Activated CD4-positive, alpha-beta memory T cell treated with anti-CD3 and anti-CD28 coated beads for 36 hours (primary cell): Measurements from ENCODE around the gene ITGA11. TPM values are rescaled to one million over a fixed set of nuclear protein-coding genes. Genes with fewer than 3 reads are reported as not detected.

Experiments used
- CTCF ChIA-PET: fragments of 350-600 bp; sonication (Branson Sonifier 250); formaldehyde crosslinking; loops from one replicate; lab custom pipeline; 2021; ENCODE audit warnings: antibody characterized with exemption, inconsistent platforms; lab: Charles Lee
- POLR2A ChIA-PET: fragments of 350-600 bp; sonication (Branson Sonifier 250); formaldehyde crosslinking; loops from one replicate; lab custom pipeline; 2021; ENCODE audit warnings: antibody characterized with exemption; lab: Charles Lee
- DNase-seq: peaks from one replicate; pipeline ENCODE4 v3.0.0-alpha.2; 2020
- H3K27ac Mint-ChIP-seq: one replicate; pipeline ENCODE4 v1.8.0; 2021; ENCODE audit warnings: mixed read lengths
- H3K27me3 Mint-ChIP-seq: one replicate; pipeline ENCODE4 v1.8.0; 2021; ENCODE audit warnings: mixed read lengths
- H3K36me3 Mint-ChIP-seq: one replicate; pipeline ENCODE4 v1.8.0; 2021; ENCODE audit warnings: mixed read lengths
- H3K4me1 Mint-ChIP-seq: one replicate; pipeline ENCODE4 v1.8.0; 2021; ENCODE audit warnings: low read depth, mixed read lengths
- H3K4me3 Mint-ChIP-seq: one replicate; pipeline ENCODE4 v1.8.0; 2021; ENCODE audit warnings: mild to moderate bottlenecking, mixed read lengths
- H3K9me3 Mint-ChIP-seq: one replicate; pipeline ENCODE4 v1.8.0; 2021; ENCODE audit warnings: mixed read lengths
- intact Hi-C: fragments of 100-400 bp; cut with micrococcal nuclease; formaldehyde crosslinking; loops from one replicate; pipeline ENCODE4 v1.15.1; 2023
- total RNA-seq, 2 experiments: library from RNA; stranded (reverse); gene quantifications; one replicate each; pipeline ENCODE4 v1.2.3, GENCODE V29; 2021

The ITGA11 gene
- total RNA-seq, 2 experiments from 2014 or later, result 0.56 to 0.59 TPM

GRCh38 chr15:68277131-68277602, 154.8 kb downstream of the ITGA11 start:
- POLR2A ChIA-PET, result interaction anchor here (1.2 to 4.4 kb wide), 7 partner anchors 15 to 223 kb away, joined by 4 to 36 read pairs (median 6); partner anchors contain the start of genes CLN6 and PIAS1
- peaks cover 18% of the 10 kb centered on the region for H3K36me3 Mint-ChIP-seq
- peak overlapping the region; percentile 97 for H3K27ac Mint-ChIP-seq
- peaks cover 47% of the 10 kb centered on the region for H3K4me1 Mint-ChIP-seq
- no peaks in the 10 kb centered on the region for H3K27me3 Mint-ChIP-seq
- peak overlapping the region; percentile 90 for H3K4me3 Mint-ChIP-seq
- CTCF ChIA-PET, result interaction anchor here (0.7 to 3.3 kb wide), 8 partner anchors 12 to 316 kb away, joined by 3 to 13 read pairs (median 4); partner anchors contain the start of gene CLN6
- H3K9me3 Mint-ChIP-seq, result no peaks in the 10 kb centered on the region
- no peak for DNase-seq
- intact Hi-C loops, result loop anchor here (1.0 to 5.0 kb wide), 4 partner anchors 20 to 540 kb away; partner anchors contain the start of genes CLN6 and PIAS1

- POLR2A ChIA-PET, result interaction anchor here (1.2 to 4.4 kb wide), 6 partner anchors 15 to 222 kb away, joined by 4 to 36 read pairs (median 8); partner anchors contain the start of genes CLN6 and PIAS1
- no peaks in the 10 kb centered on the region for H3K27me3 Mint-ChIP-seq
These were observed 155.3 kb downstream of the ITGA11 start for GRCh38 chr15:68276668-68277067.

GRCh38 chr15:68275165-68275746, 156.7 kb downstream of the ITGA11 start:
- DNase-seq, result no peak
- Mint-ChIP-seq H3K4me1 (peaks cover 28% of the 10 kb centered on the region), H3K9me3 (no peaks in the 10 kb centered on the region), H3K4me3 (no peak overlapping the region), H3K36me3 (peaks cover 14% of the 10 kb centered on the region), H3K27me3 (no peaks in the 10 kb centered on the region), H3K27ac (no peak overlapping the region)
- intact Hi-C loops, result loop anchor here (5.0 kb wide), 1 partner anchor 542 kb away; no protein-coding TSS in a partner anchor
- ChIA-PET CTCF (interaction anchor here (0.9 to 1.5 kb wide), 2 partner anchors 22 to 31 kb away, joined by 4 to 6 read pairs; no protein-coding TSS in a partner anchor), POLR2A (no interaction called here)

More at GRCh38 chr15:68276668-68277067, 155.3 kb downstream of the ITGA11 start:
- CTCF ChIA-PET, result interaction anchor here (1.4 to 3.3 kb wide), 2 partner anchors 24 to 105 kb away, joined by 5 to 13 read pairs; no protein-coding TSS in a partner anchor
- H3K4me1 Mint-ChIP-seq, result peaks cover 42% of the 10 kb centered on the region
- intact Hi-C loops, result loop anchor here (1.0 to 5.0 kb wide), 4 partner anchors 19 to 541 kb away; partner anchors contain the start of genes CLN6 and PIAS1
- H3K4me3 Mint-ChIP-seq, result peak overlapping the region; percentile 90
- peaks cover 16% of the 10 kb centered on the region for H3K36me3 Mint-ChIP-seq
- DNase-seq, result no peak
- H3K27ac Mint-ChIP-seq, result peak overlapping the region; percentile 97
- no peaks in the 10 kb centered on the region for H3K9me3 Mint-ChIP-seq

GRCh38 chr15:68274201-68274848, 157.6 kb downstream of the ITGA11 start:
- no peak overlapping the region for H3K27ac Mint-ChIP-seq
- H3K36me3 Mint-ChIP-seq, result peaks cover 8% of the 10 kb centered on the region
- ChIA-PET CTCF (interaction anchor here (2.0 kb wide), 1 partner anchor 21 kb away, joined by 6 read pairs; no protein-coding TSS in a partner anchor), POLR2A (no interaction called here)
- DNase-seq, result no peak
- H3K27me3 Mint-ChIP-seq, result no peaks in the 10 kb centered on the region
- H3K4me3 Mint-ChIP-seq, result no peak overlapping the region
- intact Hi-C loops, result no loop called here
- no peaks in the 10 kb centered on the region for H3K9me3 Mint-ChIP-seq
- peaks cover 19% of the 10 kb centered on the region for H3K4me1 Mint-ChIP-seq

GRCh38 chr15:68272721-68273271, 159.2 kb downstream of the ITGA11 start:
- POLR2A ChIA-PET, result no interaction called here
- Mint-ChIP-seq H3K4me1 (peaks cover 15% of the 10 kb centered on the region), H3K27ac (no peak overlapping the region), H3K9me3 (no peaks in the 10 kb centered on the region), H3K36me3 (no peaks in the 10 kb centered on the region), H3K4me3 (no peak overlapping the region), H3K27me3 (peaks cover 1% of the 10 kb centered on the region)
- CTCF ChIA-PET, result interaction anchor here (0.5 to 2.0 kb wide), 2 partner anchors 20 to 24 kb away, joined by 5 to 6 read pairs; no protein-coding TSS in a partner anchor
- no peak for DNase-seq
- intact Hi-C loops, result no loop called here

GRCh38 chr15:68271854-68272471, 160.0 kb downstream of the ITGA11 start:
- ChIA-PET POLR2A (no interaction called here), CTCF (interaction anchor here (1.4 kb wide), 1 partner anchor 35 kb away, joined by 3 read pairs; no protein-coding TSS in a partner anchor)
- no peak overlapping the region for H3K27ac Mint-ChIP-seq
- intact Hi-C loops, result no loop called here
- H3K4me1 Mint-ChIP-seq, result peaks cover 12% of the 10 kb centered on the region
- no peaks in the 10 kb centered on the region for H3K36me3 Mint-ChIP-seq
- no peaks in the 10 kb centered on the region for H3K9me3 Mint-ChIP-seq
- no peak overlapping the region for H3K4me3 Mint-ChIP-seq
- H3K27me3 Mint-ChIP-seq, result peaks cover 1% of the 10 kb centered on the region
- DNase-seq, result no peak

GRCh38 chr15:68268405-68268804, 163.6 kb downstream of the ITGA11 start:
- H3K27me3 Mint-ChIP-seq, result peaks cover 14% of the 10 kb centered on the region
- intact Hi-C loops, result no loop called here
- no peak overlapping the region for H3K4me3 Mint-ChIP-seq
- H3K4me1 Mint-ChIP-seq, result no peaks in the 10 kb centered on the region
- H3K9me3 Mint-ChIP-seq, result no peaks in the 10 kb centered on the region
- POLR2A ChIA-PET, result no interaction called here
- no peak for DNase-seq
- CTCF ChIA-PET, result no interaction called here
- no peaks in the 10 kb centered on the region for H3K36me3 Mint-ChIP-seq
- no peak overlapping the region for H3K27ac Mint-ChIP-seq

GRCh38 chr15:68265674-68266073, 166.3 kb downstream of the ITGA11 start:
- H3K4me3 Mint-ChIP-seq, result no peak overlapping the region
- peaks cover 19% of the 10 kb centered on the region for H3K27me3 Mint-ChIP-seq
- no peak for DNase-seq
- ChIA-PET CTCF (interaction anchor here (1.6 kb wide), 1 partner anchor 41 kb away, joined by 5 read pairs; no protein-coding TSS in a partner anchor), POLR2A (no interaction called here)
- intact Hi-C loops, result no loop called here
- H3K27ac Mint-ChIP-seq, result no peak overlapping the region
- no peaks in the 10 kb centered on the region for H3K36me3 Mint-ChIP-seq
- no peaks in the 10 kb centered on the region for H3K4me1 Mint-ChIP-seq
- no peaks in the 10 kb centered on the region for H3K9me3 Mint-ChIP-seq

- no peaks in the 10 kb centered on the region for H3K4me1 Mint-ChIP-seq
- no peak overlapping the region for H3K4me3 Mint-ChIP-seq
- CTCF ChIA-PET, result interaction anchor here (1.6 kb wide), 1 partner anchor 41 kb away, joined by 5 read pairs; no protein-coding TSS in a partner anchor
- H3K9me3 Mint-ChIP-seq, result no peaks in the 10 kb centered on the region
- H3K27me3 Mint-ChIP-seq, result peaks cover 19% of the 10 kb centered on the region
- POLR2A ChIA-PET, result no interaction called here
- no peak overlapping the region for H3K27ac Mint-ChIP-seq
- DNase-seq, result no peak
- H3K36me3 Mint-ChIP-seq, result no peaks in the 10 kb centered on the region
- intact Hi-C loops, result no loop called here
These were observed 166.9 kb downstream of the ITGA11 start for GRCh38 chr15:68265081-68265480.

GRCh38 chr15:68264282-68264681, 167.7 kb downstream of the ITGA11 start:
- H3K27me3 Mint-ChIP-seq, result peaks cover 19% of the 10 kb centered on the region
- H3K4me3 Mint-ChIP-seq, result no peak overlapping the region
- no peaks in the 10 kb centered on the region for H3K36me3 Mint-ChIP-seq
- H3K9me3 Mint-ChIP-seq, result no peaks in the 10 kb centered on the region
- DNase-seq, result no peak
- no peak overlapping the region for H3K27ac Mint-ChIP-seq
- ChIA-PET POLR2A (interaction anchor here (0.7 kb wide), 1 partner anchor 245 kb away, joined by 4 read pairs; no protein-coding TSS in a partner anchor), CTCF (interaction anchor here (3.1 kb wide), 1 partner anchor 12 kb away, joined by 17 read pairs; no protein-coding TSS in a partner anchor)
- intact Hi-C loops, result no loop called here
- H3K4me1 Mint-ChIP-seq, result no peaks in the 10 kb centered on the region
